H9 (cell line): Measurements from ENCODE around the gene GCG. TPM values are rescaled to one million over a fixed set of nuclear protein-coding genes. Genes with fewer than 3 reads are reported as not detected.

ENCODE experiments used
- DNase-seq: peaks from one replicate; pipeline ENCODE4 v3.0.0-alpha.2; 2017
- H2AFZ ChIP-seq: one replicate; pipeline ENCODE4 v1.6.1; 2013; ENCODE audit warnings: mild to moderate bottlenecking, low read length, control low read depth, moderate library complexity
- H2AK5ac ChIP-seq: 2 replicates; pipeline ENCODE4 v1.6.1; 2013; ENCODE audit warnings: low read length, control low read depth, mixed read lengths; ENCODE audit not compliant: insufficient read length
- H2BK120ac ChIP-seq: one replicate; pipeline ENCODE4 v1.6.1; 2013; ENCODE audit warnings: low read depth, mild to moderate bottlenecking, low read length, control low read depth, inconsistent platforms; ENCODE audit not compliant: poor library complexity, severe bottlenecking
- H2BK12ac ChIP-seq: 2 replicates; pipeline ENCODE4 v1.6.1; 2013; ENCODE audit warnings: low read length, control low read depth, mixed read lengths, low read depth; ENCODE audit not compliant: insufficient read length
- H2BK15ac ChIP-seq: 2 replicates; pipeline ENCODE4 v1.6.1; 2013; ENCODE audit warnings: low read depth, low read length, control low read depth
- H2BK20ac ChIP-seq: one replicate; pipeline ENCODE4 v1.6.1; 2013; ENCODE audit warnings: low read depth, mild to moderate bottlenecking, low read length, control low read depth, inconsistent platforms; ENCODE audit not compliant: poor library complexity, severe bottlenecking
- H2BK5ac ChIP-seq: 2 replicates; pipeline ENCODE4 v1.6.1; 2013; ENCODE audit warnings: low read length, control low read depth, mixed read lengths; ENCODE audit not compliant: insufficient read length
- H3K14ac ChIP-seq: 2 replicates; pipeline ENCODE4 v1.6.1; 2013; ENCODE audit warnings: low read length, control low read depth; ENCODE audit not compliant: insufficient read depth
- H3K18ac ChIP-seq: 2 replicates; pipeline ENCODE4 v1.6.1; 2013; ENCODE audit warnings: low read depth, mild to moderate bottlenecking, mixed read lengths, low read length, control low read depth; ENCODE audit not compliant: insufficient read length
- H3K23ac ChIP-seq: 2 replicates; pipeline ENCODE4 v1.6.1; 2013; ENCODE audit warnings: low read length, control low read depth, mixed read lengths, low read depth; ENCODE audit not compliant: insufficient read length
- H3K23me2 ChIP-seq: 2 replicates; pipeline ENCODE4 v1.6.1; 2013; ENCODE audit warnings: low read depth, mild to moderate bottlenecking, mixed read lengths, low read length, control low read depth; ENCODE audit not compliant: insufficient read length, poor library complexity, severe bottlenecking
- H3K27ac ChIP-seq: 2 replicates; pipeline ENCODE4 v1.5.1; 2013; ENCODE audit warnings: low read length, control low read depth, mixed read lengths, low read depth; ENCODE audit not compliant: insufficient read length
- H3K27me3 ChIP-seq: 2 replicates; pipeline ENCODE4 v1.6.1; 2013; ENCODE audit warnings: low read length, control low read depth, inconsistent platforms; ENCODE audit not compliant: insufficient read depth
- H3K4ac ChIP-seq: 2 replicates; pipeline ENCODE4 v1.6.1; 2013; ENCODE audit warnings: low read depth, mild to moderate bottlenecking, control low read depth, inconsistent platforms, low read length, moderate library complexity
- H3K4me1 ChIP-seq: 2 replicates; pipeline ENCODE4 v1.6.1; 2013; ENCODE audit warnings: low read length, control low read depth, inconsistent platforms; ENCODE audit not compliant: insufficient read depth
- H3K4me2 ChIP-seq: 2 replicates; pipeline ENCODE4 v1.6.1; 2013; ENCODE audit warnings: low read length, control low read depth, mixed read lengths; ENCODE audit not compliant: insufficient read length, insufficient read depth
- H3K56ac ChIP-seq: 2 replicates; pipeline ENCODE4 v1.6.1; 2013; ENCODE audit warnings: low read depth, mild to moderate bottlenecking, mixed read lengths, low read length, control low read depth; ENCODE audit not compliant: insufficient read length
- H3K79me1 ChIP-seq: 2 replicates; pipeline ENCODE4 v1.6.1; 2013; ENCODE audit warnings: low read depth, mild to moderate bottlenecking, moderate library complexity, low read length, control low read depth, inconsistent platforms; ENCODE audit not compliant: insufficient read depth, poor library complexity, severe bottlenecking
- H3K79me2 ChIP-seq: 2 replicates; pipeline ENCODE4 v1.6.1; 2013; ENCODE audit warnings: low read length, control low read depth, inconsistent platforms; ENCODE audit not compliant: insufficient read depth
- H3K9ac ChIP-seq: 2 replicates; pipeline ENCODE4 v1.6.1; 2013; ENCODE audit warnings: low read length, control low read depth, mixed read lengths; ENCODE audit not compliant: insufficient read length; ENCODE audit errors: extremely low read depth
- H3K9me3 ChIP-seq: one replicate; pipeline ENCODE4 v1.6.1; 2013; ENCODE audit warnings: low read depth, low read length, inconsistent platforms; ENCODE audit not compliant: control insufficient read depth
- H3T11ph ChIP-seq: one replicate; pipeline ENCODE4 v1.6.1; 2013; ENCODE audit warnings: mild to moderate bottlenecking, low read length, control low read depth, inconsistent platforms
- H4K20me1 ChIP-seq: one replicate; pipeline ENCODE4 v1.6.1; 2013; ENCODE audit not compliant: control insufficient read depth, insufficient read length, insufficient read depth
- H4K5ac ChIP-seq: 2 replicates; pipeline ENCODE4 v1.6.1; 2013; ENCODE audit warnings: low read depth, mild to moderate bottlenecking, mixed read lengths, low read length, control low read depth; ENCODE audit not compliant: insufficient read length
- H4K8ac ChIP-seq: replicated peaks from 2 replicates; pipeline ENCODE4 v1.6.1; 2013; ENCODE audit warnings: low read length, control low read depth, mixed read lengths, low read depth; ENCODE audit not compliant: insufficient read length
- H4K91ac ChIP-seq: 2 replicates; pipeline ENCODE4 v1.6.1; 2013; ENCODE audit warnings: low read depth, mild to moderate bottlenecking, moderate library complexity, mixed read lengths, low read length, control low read depth; ENCODE audit not compliant: insufficient read length
- H3K27ac Mint-ChIP-seq, 3 experiments: 2 replicates in 2 of 3; 3 replicates in 1 of 3; pipeline ENCODE4 v1.8.0; 2020 to 2021; ENCODE audit warnings: mixed read lengths in 3 of 3, mild to moderate bottlenecking in 1 of 3, moderate library complexity in 1 of 3
- H3K27me3 Mint-ChIP-seq: 2 replicates; pipeline ENCODE4 v1.8.0; 2021; ENCODE audit warnings: low read depth, mild to moderate bottlenecking, moderate library complexity, mixed read lengths
- H3K36me3 Mint-ChIP-seq, 3 experiments: 2 replicates in 2 of 3; 3 replicates in 1 of 3; pipeline ENCODE4 v1.8.0; 2020 to 2021; ENCODE audit warnings: low read depth in 3 of 3, mixed read lengths in 3 of 3; ENCODE audit not compliant: insufficient read depth in 1 of 3
- H3K4me1 Mint-ChIP-seq, 2 experiments: 2 replicates each; pipeline ENCODE4 v1.8.0; 2020; ENCODE audit warnings: mixed read lengths in 2 of 2
- H3K4me3 Mint-ChIP-seq, 2 experiments: 2 replicates in 1 of 2; 3 replicates in 1 of 2; pipeline ENCODE4 v1.8.0; 2020 to 2021; ENCODE audit warnings: mild to moderate bottlenecking in 2 of 2, mixed read lengths in 2 of 2, moderate library complexity in 1 of 2
- H3K9me3 Mint-ChIP-seq, 2 experiments: 2 replicates in 1 of 2; 3 replicates in 1 of 2; pipeline ENCODE4 v1.8.0; 2020; ENCODE audit warnings: mild to moderate bottlenecking in 2 of 2, mixed read lengths in 2 of 2, moderate library complexity in 1 of 2
- WGBS: extraction: QIAGEN DNeasy Blood & Tissue Kit; methylation state at CpG from one replicate; pipeline ENCODE4 v1.1.7; 2013; ENCODE audit warnings: missing lambda C conversion rate, low lambda C conversion rate, mixed read lengths; ENCODE audit not compliant: insufficient read length; ENCODE audit errors: extremely low coverage; 5-methylcytosine and 5-hydroxymethylcytosine counted together
- total RNA-seq: library from RNA; stranded (reverse); gene quantifications from 2 replicates; pipeline ENCODE4 v1.2.1, GENCODE V29; 2021
- TF ChIP-seq, protein P1 (sequence below): fragments of 200-600 bp; sonication (generic); conservative IDR thresholded peaks from 3 replicates; pipeline ENCODE4 v1.8.0; 2021; ENCODE audit warnings: antibody characterized with exemption, mild to moderate bottlenecking

GCG gene
- total RNA-seq, 1 experiment from 2014 or later = not detected

GRCh38 chr2:162166745-162167144 is 14.7 kb upstream of the GCG start:
- H3K56ac ChIP-seq = no peak overlapping the region
- H3K23ac ChIP-seq = no peak overlapping the region
- no peaks in the 10 kb centered on the region for H3K9me3 ChIP-seq
- no peaks in the 10 kb centered on the region for H3K79me1 ChIP-seq
- no peak overlapping the region for H4K8ac ChIP-seq
- H2BK20ac ChIP-seq = no peak overlapping the region
- no peak overlapping the region for H2BK5ac ChIP-seq
- H4K91ac ChIP-seq = no peak overlapping the region
- no peak overlapping the region for H3K4ac ChIP-seq
- no peak overlapping the region for H2BK12ac ChIP-seq
- no peak overlapping the region for H2BK15ac ChIP-seq
- DNase-seq = no peak
- no CpG with 5 or more reads among the region's 4 CpGs for WGBS
- no peak overlapping the region for H2AFZ ChIP-seq
- H3T11ph ChIP-seq = no peak overlapping the region
- H3K4me1 Mint-ChIP-seq = peaks cover 4% of the 10 kb centered on the region in 2 experiments; a peak in 3 of 4 replicates
- no peaks in the 10 kb centered on the region for H3K36me3 Mint-ChIP-seq
- H3K14ac ChIP-seq = no peak overlapping the region
- no peak overlapping the region for H3K4me2 ChIP-seq
- H3K27ac Mint-ChIP-seq = no peak overlapping the region
- H3K9me3 Mint-ChIP-seq = no peaks in the 10 kb centered on the region
- H3K79me2 ChIP-seq = no peaks in the 10 kb centered on the region
- no peak overlapping the region for H2BK120ac ChIP-seq
- H3K9ac ChIP-seq = no peak overlapping the region
- H3K4me1 ChIP-seq = 0 out of 2 replicates have a peak, but pooled peaks cover 2% of the 10 kb centered on the region
- TF ChIP-seq, protein P1, sequence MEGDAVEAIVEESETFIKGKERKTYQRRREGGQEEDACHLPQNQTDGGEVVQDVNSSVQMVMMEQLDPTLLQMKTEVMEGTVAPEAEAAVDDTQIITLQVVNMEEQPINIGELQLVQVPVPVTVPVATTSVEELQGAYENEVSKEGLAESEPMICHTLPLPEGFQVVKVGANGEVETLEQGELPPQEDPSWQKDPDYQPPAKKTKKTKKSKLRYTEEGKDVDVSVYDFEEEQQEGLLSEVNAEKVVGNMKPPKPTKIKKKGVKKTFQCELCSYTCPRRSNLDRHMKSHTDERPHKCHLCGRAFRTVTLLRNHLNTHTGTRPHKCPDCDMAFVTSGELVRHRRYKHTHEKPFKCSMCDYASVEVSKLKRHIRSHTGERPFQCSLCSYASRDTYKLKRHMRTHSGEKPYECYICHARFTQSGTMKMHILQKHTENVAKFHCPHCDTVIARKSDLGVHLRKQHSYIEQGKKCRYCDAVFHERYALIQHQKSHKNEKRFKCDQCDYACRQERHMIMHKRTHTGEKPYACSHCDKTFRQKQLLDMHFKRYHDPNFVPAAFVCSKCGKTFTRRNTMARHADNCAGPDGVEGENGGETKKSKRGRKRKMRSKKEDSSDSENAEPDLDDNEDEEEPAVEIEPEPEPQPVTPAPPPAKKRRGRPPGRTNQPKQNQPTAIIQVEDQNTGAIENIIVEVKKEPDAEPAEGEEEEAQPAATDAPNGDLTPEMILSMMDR = no peak
- H4K5ac ChIP-seq = no peak overlapping the region
- peaks cover 2% of the 10 kb centered on the region for H3K27me3 Mint-ChIP-seq
- H3K27ac ChIP-seq = no peak overlapping the region
- H3K18ac ChIP-seq = no peak overlapping the region
- no peak overlapping the region for H2AK5ac ChIP-seq
- no peaks in the 10 kb centered on the region for H3K27me3 ChIP-seq
- H3K4me3 Mint-ChIP-seq = no peak overlapping the region
- H3K23me2 ChIP-seq = no peaks in the 10 kb centered on the region
- H4K20me1 ChIP-seq = no peaks in the 10 kb centered on the region
